ENCODE results near the gene RBM26.
A peak's percentile ranks its signal among the peaks of the same experiment; 100 is the strongest.

The RBM26 gene

GRCh38 chr13:79405831-79406596 is at the start of gene RBM26:
Gene RBM26, minus strand, starts transcription at chr13:79406255. Its CDS starts 481 bp downstream, at chr13:79405774.
- Histone ChIP-seq H3K27me3 (ENCODE audit: control insufficient read depth, insufficient read depth, low read length) (no peaks in the 10 kb centered on the region), H3K9me3 (ENCODE audit: control insufficient read depth, low read length) (no peaks in the 10 kb centered on the region), H3K4me3 (ENCODE audit: low read length) (peak within 1 kb of the TSS; percentile 84), H3K4me1 (ENCODE audit: control insufficient read depth, insufficient read depth, low read length) (peaks cover 31% of the 10 kb centered on the region), H3K36me3 (ENCODE audit: control insufficient read depth, insufficient read depth, low read length) (no peaks in the 10 kb centered on the region), H3K9ac (ENCODE audit: low read length) (peak within 1 kb of the TSS; percentile 89)

GRCh38 chr13:79455331-79455730 is 49.3 kb upstream of the RBM26 start:
- Histone ChIP-seq H3K4me1 (ENCODE audit: control insufficient read depth, insufficient read depth, low read length) (no peaks in the 10 kb centered on the region), H3K9ac (ENCODE audit: low read length) (no peak overlapping the region), H3K36me3 (ENCODE audit: control insufficient read depth, insufficient read depth, low read length) (no peaks in the 10 kb centered on the region), H3K27me3 (ENCODE audit: control insufficient read depth, insufficient read depth, low read length) (no peaks in the 10 kb centered on the region), H3K9me3 (ENCODE audit: control insufficient read depth, low read length) (no peaks in the 10 kb centered on the region), H3K4me3 (ENCODE audit: low read length) (no peak overlapping the region)

- Histone ChIP-seq H3K27me3 (ENCODE audit: control insufficient read depth, insufficient read depth, low read length) (no peaks in the 10 kb centered on the region), H3K4me1 (ENCODE audit: control insufficient read depth, insufficient read depth, low read length) (no peaks in the 10 kb centered on the region), H3K4me3 (ENCODE audit: low read length) (no peak overlapping the region), H3K36me3 (ENCODE audit: control insufficient read depth, insufficient read depth, low read length) (no peaks in the 10 kb centered on the region), H3K9ac (ENCODE audit: low read length) (no peak overlapping the region), H3K9me3 (ENCODE audit: control insufficient read depth, low read length) (no peaks in the 10 kb centered on the region)
These were observed 46.3 kb upstream of the RBM26 start for GRCh38 chr13:79452239-79452913.

- Histone ChIP-seq H3K4me3 (ENCODE audit: low read length) (no peak overlapping the region), H3K9me3 (ENCODE audit: control insufficient read depth, low read length) (no peaks in the 10 kb centered on the region), H3K27me3 (ENCODE audit: control insufficient read depth, insufficient read depth, low read length) (no peaks in the 10 kb centered on the region), H3K36me3 (ENCODE audit: control insufficient read depth, insufficient read depth, low read length) (no peaks in the 10 kb centered on the region), H3K9ac (ENCODE audit: low read length) (no peak overlapping the region), H3K4me1 (ENCODE audit: control insufficient read depth, insufficient read depth, low read length) (no peaks in the 10 kb centered on the region)
These were observed 45.5 kb upstream of the RBM26 start for GRCh38 chr13:79451500-79451962.

GRCh38 chr13:79450110-79450509 is 44.1 kb upstream of the RBM26 start:
- no peaks in the 10 kb centered on the region for H3K4me1 ChIP-seq (ENCODE audit: control insufficient read depth, insufficient read depth, low read length)
- no peak overlapping the region for H3K9ac ChIP-seq (ENCODE audit: low read length)
- H3K4me3 ChIP-seq (ENCODE audit: low read length) = no peak overlapping the region
- H3K9me3 ChIP-seq (ENCODE audit: control insufficient read depth, low read length) = no peaks in the 10 kb centered on the region
- no peaks in the 10 kb centered on the region for H3K27me3 ChIP-seq (ENCODE audit: control insufficient read depth, insufficient read depth, low read length)
- H3K36me3 ChIP-seq (ENCODE audit: control insufficient read depth, insufficient read depth, low read length) = no peaks in the 10 kb centered on the region

- Histone ChIP-seq H3K9me3 (ENCODE audit: control insufficient read depth, low read length) (no peaks in the 10 kb centered on the region), H3K9ac (ENCODE audit: low read length) (no peak overlapping the region), H3K27me3 (ENCODE audit: control insufficient read depth, insufficient read depth, low read length) (no peaks in the 10 kb centered on the region), H3K4me3 (ENCODE audit: low read length) (no peak overlapping the region), H3K36me3 (ENCODE audit: control insufficient read depth, insufficient read depth, low read length) (no peaks in the 10 kb centered on the region), H3K4me1 (ENCODE audit: control insufficient read depth, insufficient read depth, low read length) (no peaks in the 10 kb centered on the region)
These were observed 42.4 kb upstream of the RBM26 start for GRCh38 chr13:79448413-79448812.

GRCh38 chr13:79447741-79448140 is 41.7 kb upstream of the RBM26 start:
- Histone ChIP-seq H3K4me3 (ENCODE audit: low read length) (no peak overlapping the region), H3K27me3 (ENCODE audit: control insufficient read depth, insufficient read depth, low read length) (no peaks in the 10 kb centered on the region), H3K4me1 (ENCODE audit: control insufficient read depth, insufficient read depth, low read length) (peaks cover 2% of the 10 kb centered on the region), H3K9ac (ENCODE audit: low read length) (no peak overlapping the region), H3K36me3 (ENCODE audit: control insufficient read depth, insufficient read depth, low read length) (no peaks in the 10 kb centered on the region), H3K9me3 (ENCODE audit: control insufficient read depth, low read length) (no peaks in the 10 kb centered on the region)

- H3K4me3 ChIP-seq (ENCODE audit: low read length) = no peak overlapping the region
- peaks cover 8% of the 10 kb centered on the region for H3K4me1 ChIP-seq (ENCODE audit: control insufficient read depth, insufficient read depth, low read length)
- no peaks in the 10 kb centered on the region for H3K9me3 ChIP-seq (ENCODE audit: control insufficient read depth, low read length)
These were observed 41.1 kb upstream of the RBM26 start for GRCh38 chr13:79447141-79447540.

GRCh38 chr13:79445968-79446645 is 40.1 kb upstream of the RBM26 start:
- Histone ChIP-seq H3K27me3 (ENCODE audit: control insufficient read depth, insufficient read depth, low read length) (no peaks in the 10 kb centered on the region), H3K36me3 (ENCODE audit: control insufficient read depth, insufficient read depth, low read length) (no peaks in the 10 kb centered on the region), H3K4me3 (ENCODE audit: low read length) (no peak overlapping the region), H3K4me1 (ENCODE audit: control insufficient read depth, insufficient read depth, low read length) (peaks cover 16% of the 10 kb centered on the region), H3K9me3 (ENCODE audit: control insufficient read depth, low read length) (no peaks in the 10 kb centered on the region), H3K9ac (ENCODE audit: low read length) (no peak overlapping the region)

More at GRCh38 chr13:79447141-79447540, 41.1 kb upstream of the RBM26 start:
- Histone ChIP-seq H3K36me3 (ENCODE audit: control insufficient read depth, insufficient read depth, low read length) (no peaks in the 10 kb centered on the region), H3K9ac (ENCODE audit: low read length) (no peak overlapping the region), H3K27me3 (ENCODE audit: control insufficient read depth, insufficient read depth, low read length) (no peaks in the 10 kb centered on the region)

- H3K27me3 ChIP-seq (ENCODE audit: control insufficient read depth, insufficient read depth, low read length) = no peaks in the 10 kb centered on the region
- H3K4me1 ChIP-seq (ENCODE audit: control insufficient read depth, insufficient read depth, low read length) = peaks cover 27% of the 10 kb centered on the region
- H3K4me3 ChIP-seq (ENCODE audit: low read length) = no peak overlapping the region
- H3K36me3 ChIP-seq (ENCODE audit: control insufficient read depth, insufficient read depth, low read length) = no peaks in the 10 kb centered on the region
- H3K9me3 ChIP-seq (ENCODE audit: control insufficient read depth, low read length) = no peaks in the 10 kb centered on the region
- no peak overlapping the region for H3K9ac ChIP-seq (ENCODE audit: low read length)
These were observed 36.7 kb upstream of the RBM26 start for GRCh38 chr13:79442706-79443105.

GRCh38 chr13:79442221-79442620 is 36.2 kb upstream of the RBM26 start:
- H3K36me3 ChIP-seq (ENCODE audit: control insufficient read depth, insufficient read depth, low read length) = no peaks in the 10 kb centered on the region
- H3K9me3 ChIP-seq (ENCODE audit: control insufficient read depth, low read length) = no peaks in the 10 kb centered on the region
- no peak overlapping the region for H3K9ac ChIP-seq (ENCODE audit: low read length)
- H3K4me3 ChIP-seq (ENCODE audit: low read length) = no peak overlapping the region
- H3K4me1 ChIP-seq (ENCODE audit: control insufficient read depth, insufficient read depth, low read length) = peaks cover 27% of the 10 kb centered on the region
- no peaks in the 10 kb centered on the region for H3K27me3 ChIP-seq (ENCODE audit: control insufficient read depth, insufficient read depth, low read length)

GRCh38 chr13:79440958-79441528 is 35.0 kb upstream of the RBM26 start:
- Histone ChIP-seq H3K9ac (ENCODE audit: low read length) (peak overlapping the region; percentile 22), H3K4me1 (ENCODE audit: control insufficient read depth, insufficient read depth, low read length) (peaks cover 34% of the 10 kb centered on the region), H3K27me3 (ENCODE audit: control insufficient read depth, insufficient read depth, low read length) (no peaks in the 10 kb centered on the region)

More at GRCh38 chr13:79440958-79441528, 35.0 kb upstream of the RBM26 start:
- H3K9me3 ChIP-seq (ENCODE audit: control insufficient read depth, low read length) = no peaks in the 10 kb centered on the region
- H3K4me3 ChIP-seq (ENCODE audit: low read length) = no peak overlapping the region
- no peaks in the 10 kb centered on the region for H3K36me3 ChIP-seq (ENCODE audit: control insufficient read depth, insufficient read depth, low read length)
